SK-N-SH (cell line): ENCODE results near the gene LDB3.

Experiments
- FOSL2 ChIP-seq: IDR thresholded peaks from 2 replicates; pipeline ENCODE4 v1.4.0; 2012; ENCODE audit warnings: low read depth, mild to moderate bottlenecking, moderate library complexity, borderline replicate concordance
- GABPA ChIP-seq: IDR thresholded peaks from 2 replicates; pipeline ENCODE4 v1.4.0; 2012; ENCODE audit warnings: low read depth, mild to moderate bottlenecking
- NRF1 ChIP-seq: IDR thresholded peaks from 2 replicates; pipeline ENCODE4 v1.6.1; 2012; ENCODE audit warnings: low read depth, mild to moderate bottlenecking, low read length
- TEAD4 ChIP-seq: IDR thresholded peaks from 2 replicates; pipeline ENCODE4 v1.4.0; 2012; ENCODE audit warnings: mild to moderate bottlenecking, borderline replicate concordance; ENCODE audit not compliant: insufficient read depth
- TF ChIP-seq, protein P1 (sequence below): fragments of 200-600 bp; sonication (generic); IDR thresholded peaks from 2 replicates; pipeline ENCODE4 v1.6.1; 2017; ENCODE audit warnings: antibody characterized with exemption, mild to moderate bottlenecking, moderate library complexity

DNA sequence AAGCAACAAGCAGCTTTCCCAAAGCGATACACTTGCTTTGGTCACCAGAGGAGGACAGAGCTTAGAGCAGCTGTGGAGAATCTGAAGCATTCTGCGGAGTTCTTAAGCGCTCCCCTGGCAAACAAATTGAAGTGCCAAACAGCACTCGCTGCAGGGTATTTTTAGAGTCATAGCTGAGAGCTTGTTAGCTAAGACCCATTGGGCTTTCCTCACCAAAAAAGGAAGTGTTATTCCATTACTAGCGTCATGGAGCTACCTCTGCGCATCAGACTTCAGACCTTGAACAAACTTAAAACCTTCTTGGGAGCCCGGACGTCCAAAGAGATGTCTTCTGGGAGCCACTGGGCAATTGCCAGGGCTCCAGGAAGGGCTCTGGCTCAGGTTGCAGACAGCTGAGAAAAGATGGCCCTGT is 65.0 kb downstream of the LDB3 start:
- TF ChIP-seq, protein P1, sequence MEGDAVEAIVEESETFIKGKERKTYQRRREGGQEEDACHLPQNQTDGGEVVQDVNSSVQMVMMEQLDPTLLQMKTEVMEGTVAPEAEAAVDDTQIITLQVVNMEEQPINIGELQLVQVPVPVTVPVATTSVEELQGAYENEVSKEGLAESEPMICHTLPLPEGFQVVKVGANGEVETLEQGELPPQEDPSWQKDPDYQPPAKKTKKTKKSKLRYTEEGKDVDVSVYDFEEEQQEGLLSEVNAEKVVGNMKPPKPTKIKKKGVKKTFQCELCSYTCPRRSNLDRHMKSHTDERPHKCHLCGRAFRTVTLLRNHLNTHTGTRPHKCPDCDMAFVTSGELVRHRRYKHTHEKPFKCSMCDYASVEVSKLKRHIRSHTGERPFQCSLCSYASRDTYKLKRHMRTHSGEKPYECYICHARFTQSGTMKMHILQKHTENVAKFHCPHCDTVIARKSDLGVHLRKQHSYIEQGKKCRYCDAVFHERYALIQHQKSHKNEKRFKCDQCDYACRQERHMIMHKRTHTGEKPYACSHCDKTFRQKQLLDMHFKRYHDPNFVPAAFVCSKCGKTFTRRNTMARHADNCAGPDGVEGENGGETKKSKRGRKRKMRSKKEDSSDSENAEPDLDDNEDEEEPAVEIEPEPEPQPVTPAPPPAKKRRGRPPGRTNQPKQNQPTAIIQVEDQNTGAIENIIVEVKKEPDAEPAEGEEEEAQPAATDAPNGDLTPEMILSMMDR, result no peak
- TF ChIP-seq NRF1 (no peak), FOSL2 (no peak), GABPA (no peak), TEAD4 (no peak)
